Measurements from ENCODE around the gene ASB16.
"Not testable (repeated sequence)": the region's sequence is repeated elsewhere in the genome, so short reads cannot be mapped to it uniquely, and the experiment has no call there.

The ASB16 gene

DNA sequence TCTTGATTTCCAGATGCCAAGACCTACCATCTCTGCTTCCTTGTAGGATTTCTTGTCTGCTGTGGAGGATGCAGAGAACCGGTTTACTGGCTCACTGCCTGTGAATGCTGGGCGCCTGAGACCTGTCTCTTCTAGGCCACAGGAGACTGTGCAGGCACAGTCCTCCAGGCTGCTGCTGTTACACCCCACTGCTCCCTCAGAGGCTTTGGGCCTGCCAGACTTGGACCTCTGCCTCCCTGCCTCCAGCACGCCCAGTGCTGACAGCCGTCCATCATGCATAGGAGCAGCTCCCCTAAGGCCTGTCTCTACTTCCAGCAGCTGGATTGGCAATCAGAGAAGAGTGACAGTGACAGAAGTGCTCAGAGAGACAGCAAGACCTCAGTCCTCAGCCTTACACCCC, 22.7 kb upstream of the ASB16 start:
- DNase-seq, result no peak

DNA sequence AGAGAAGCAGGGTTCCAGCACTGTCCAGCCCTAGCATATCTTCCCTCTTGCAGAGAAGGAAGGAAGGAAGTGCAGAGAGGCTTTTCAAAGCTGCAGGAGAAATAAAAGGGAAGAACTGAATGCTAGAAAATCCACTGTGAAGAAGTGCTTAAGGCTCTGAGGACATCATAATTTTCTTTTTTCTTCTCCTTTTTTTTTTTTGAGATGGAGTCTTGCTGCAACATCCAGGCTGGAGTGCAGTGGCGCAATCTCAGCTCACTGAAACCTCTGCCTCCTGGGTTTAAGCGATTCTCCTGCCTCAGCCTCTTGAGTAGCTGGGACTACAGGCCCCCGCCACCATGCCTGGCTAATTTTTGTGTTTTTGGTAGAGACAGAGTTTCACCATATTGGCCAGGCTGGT, 21.4 kb upstream of the ASB16 start:
- DNase-seq, result not testable (repeated sequence)

DNA sequence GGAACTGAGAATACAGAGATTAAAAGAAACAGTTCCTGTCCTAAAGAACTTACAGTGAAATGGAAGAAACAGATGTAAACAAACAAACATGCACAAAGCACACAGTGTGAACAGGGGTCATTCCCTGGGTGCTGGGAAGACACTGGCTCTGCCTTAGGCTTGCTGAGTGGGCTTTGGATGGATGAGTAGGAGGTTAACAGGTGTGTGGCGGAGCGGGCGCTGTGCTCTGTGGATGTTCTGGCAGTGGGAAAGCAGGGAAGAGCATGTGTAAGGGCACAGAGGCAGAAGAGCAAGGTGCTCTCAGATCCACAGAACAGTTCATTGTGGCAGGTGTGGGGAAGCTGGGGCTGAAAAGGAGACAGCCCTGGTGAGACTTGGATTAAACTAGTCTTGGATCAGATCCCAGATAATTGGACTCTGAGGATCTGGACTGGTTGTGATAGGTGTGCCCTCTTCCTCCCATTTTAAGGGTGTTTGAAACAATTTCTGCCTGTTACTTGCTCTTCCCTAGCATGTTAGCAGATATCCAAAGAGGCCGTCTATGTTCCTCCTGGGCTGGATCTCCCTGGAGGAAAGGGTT, 20.7 kb upstream of the ASB16 start:
- DNase-seq, result no peak

DNA sequence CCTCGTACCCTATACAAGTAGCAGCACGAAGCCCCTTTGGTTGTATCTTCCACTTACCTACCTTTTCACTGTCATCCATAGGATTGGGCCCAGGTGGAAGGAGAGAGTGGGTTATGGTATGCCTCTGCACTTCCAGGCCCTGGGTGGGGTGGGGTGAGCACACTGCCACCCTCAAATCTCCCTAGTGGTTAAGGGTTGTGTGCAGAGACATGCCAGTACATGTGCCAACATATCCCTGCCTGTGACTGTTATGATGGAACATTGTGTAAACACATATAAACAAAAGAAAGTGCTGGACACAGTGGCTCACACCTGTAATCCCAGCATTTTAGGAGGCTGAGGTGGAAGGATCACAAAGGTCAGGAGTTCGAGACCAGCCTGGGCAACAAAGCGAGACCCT, 17.6 kb upstream of the ASB16 start:
- DNase-seq, result no peak

DNA sequence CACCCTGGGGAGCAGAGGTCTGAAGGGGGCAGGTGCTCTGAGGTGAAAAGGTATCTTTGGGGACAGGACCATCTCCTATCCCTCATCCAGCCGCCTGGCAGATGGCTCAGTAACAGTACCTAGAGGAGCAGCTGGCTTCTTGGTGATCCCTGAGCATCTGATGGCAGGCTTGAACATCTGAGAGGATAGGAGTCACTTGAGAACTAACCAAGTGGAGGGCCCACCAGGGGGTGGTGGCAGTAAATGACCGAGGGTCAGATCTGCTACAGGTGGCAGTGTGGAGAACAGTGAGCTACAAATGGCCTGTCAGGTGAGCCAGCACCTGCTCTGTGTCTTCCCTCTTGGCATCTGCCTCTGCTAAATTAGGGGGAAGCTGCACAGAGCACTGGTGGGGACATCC, 15.0 kb upstream of the ASB16 start:
- no peak for DNase-seq

DNA sequence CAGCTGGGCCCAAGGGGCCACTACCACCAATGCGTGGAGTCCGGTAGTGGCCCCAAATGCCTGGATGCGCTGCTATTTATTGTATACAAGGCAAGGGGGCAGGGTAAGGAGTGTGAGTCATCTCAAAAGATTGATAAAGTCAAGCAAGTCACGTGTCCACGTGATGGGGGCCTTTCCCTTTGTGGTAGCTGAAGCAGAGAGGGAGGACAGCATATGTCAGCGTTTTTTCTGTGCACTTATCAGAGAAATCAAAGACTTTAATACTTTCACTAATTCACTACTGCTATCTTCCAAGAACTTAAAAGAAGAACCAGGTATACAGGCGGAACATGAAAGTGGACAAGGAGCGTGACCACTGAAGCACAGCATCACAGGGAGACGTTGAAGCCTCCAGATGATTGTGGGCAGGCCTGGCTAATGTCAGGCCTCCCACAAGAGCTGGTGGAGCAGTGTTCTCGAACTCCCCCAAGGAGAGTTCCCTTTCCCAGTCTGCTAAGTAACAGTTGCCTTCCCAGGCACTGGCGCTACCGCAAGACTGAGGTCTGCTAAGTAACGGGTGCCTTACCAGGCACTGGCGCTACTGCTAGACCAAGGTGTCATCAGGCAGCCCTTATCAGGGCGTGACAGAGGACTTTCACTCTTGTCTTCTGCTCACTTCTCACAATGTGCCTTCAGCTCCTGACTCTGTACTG, 10.8 kb upstream of the ASB16 start:
- no peak for DNase-seq

DNA sequence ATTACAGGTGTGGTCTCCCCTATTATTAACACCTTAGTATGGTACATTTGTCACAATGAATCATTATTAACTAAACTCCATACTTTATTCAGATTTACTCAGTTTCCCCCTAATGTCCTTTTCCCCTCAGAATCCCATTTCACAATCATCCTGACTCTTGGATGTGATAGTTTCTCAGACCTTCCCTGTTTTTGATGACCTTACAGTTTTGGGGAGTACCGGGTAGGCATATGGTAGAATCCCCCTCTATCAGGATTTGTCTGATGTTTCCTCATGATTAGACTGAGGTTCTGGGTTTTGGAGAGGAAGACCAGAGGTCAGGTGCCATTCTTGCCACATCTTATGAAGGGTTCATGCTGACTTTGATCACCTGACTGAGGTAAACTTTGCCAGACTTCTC, 6.0 kb upstream of the ASB16 start:
- DNase-seq, result no peak

DNA sequence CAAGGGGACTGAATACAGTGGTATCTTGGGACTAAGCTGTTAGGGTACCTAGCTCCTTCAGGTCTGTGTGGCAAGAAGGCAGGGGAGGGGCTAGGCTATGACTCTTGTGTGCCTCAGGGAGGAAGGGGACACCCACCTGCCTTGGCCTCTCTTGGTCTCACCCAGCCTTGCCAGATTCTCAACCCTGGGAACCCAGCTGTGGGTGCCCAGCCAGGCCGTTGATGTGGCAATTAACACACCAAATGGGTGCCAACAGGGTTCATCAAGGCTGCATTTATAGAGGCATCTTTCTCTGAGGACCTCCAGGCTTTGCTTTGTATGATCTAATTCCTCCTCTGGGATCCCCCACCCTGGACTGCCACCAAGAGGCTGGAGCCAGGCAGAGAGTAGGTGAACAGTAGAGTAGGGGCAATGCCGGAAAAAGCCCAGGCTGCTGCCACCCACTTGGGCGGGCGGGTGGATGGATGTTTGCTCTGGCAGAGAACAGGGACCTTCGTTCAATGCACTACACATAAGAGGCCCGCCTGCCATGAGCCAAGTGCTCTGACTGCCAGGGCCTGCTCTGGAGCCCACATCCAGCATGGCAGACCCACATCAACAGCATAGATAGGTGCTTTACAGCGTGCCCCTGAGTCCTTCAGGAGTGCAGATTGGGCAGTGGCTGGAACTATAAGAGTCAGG, 3.2 kb upstream of the ASB16 start:
- DNase-seq, result no peak

DNA sequence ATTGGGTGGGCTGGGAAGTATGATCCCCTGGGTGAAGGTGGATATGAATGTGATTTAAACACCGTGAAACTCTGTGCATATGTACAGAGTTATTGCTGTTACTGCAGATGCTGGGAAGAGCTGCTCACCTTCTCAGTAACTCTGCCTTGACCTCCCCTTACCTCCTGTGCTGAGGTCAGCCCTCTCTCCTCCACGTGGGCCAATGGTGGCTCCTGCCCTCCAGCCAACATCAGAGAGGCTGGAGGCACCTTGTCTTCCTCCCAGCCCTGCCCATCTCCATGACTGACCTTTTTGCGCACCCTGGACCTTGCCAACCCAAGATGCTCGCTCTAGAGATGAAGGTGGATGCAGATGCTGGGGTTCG, 387 bp upstream of the ASB16 start:
- no peak for DNase-seq

DNA sequence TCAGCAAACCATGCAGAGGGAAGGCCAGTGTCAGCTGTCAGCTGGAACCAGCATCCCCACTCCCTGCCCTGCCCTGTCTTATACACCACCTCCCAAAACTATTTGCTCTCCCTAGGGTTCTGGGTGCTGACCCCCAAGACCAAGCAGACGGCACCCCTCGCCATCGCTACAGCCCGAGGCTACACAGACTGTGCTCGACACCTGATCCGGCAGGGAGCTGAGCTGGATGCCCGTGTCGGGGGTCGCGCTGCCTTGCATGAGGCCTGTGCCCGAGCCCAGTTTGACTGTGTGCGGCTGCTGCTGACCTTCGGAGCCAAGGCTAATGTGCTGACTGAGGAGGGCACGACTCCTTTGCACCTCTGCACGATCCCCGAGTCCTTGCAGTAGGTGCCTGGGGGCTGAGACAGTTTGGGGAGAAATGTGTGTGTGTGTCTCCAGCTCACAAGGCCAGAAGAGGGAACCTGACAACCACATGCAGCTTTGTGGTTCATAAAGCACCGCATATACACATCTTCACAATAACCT, 1.5 kb downstream of the ASB16 start:
- no peak for DNase-seq

DNA sequence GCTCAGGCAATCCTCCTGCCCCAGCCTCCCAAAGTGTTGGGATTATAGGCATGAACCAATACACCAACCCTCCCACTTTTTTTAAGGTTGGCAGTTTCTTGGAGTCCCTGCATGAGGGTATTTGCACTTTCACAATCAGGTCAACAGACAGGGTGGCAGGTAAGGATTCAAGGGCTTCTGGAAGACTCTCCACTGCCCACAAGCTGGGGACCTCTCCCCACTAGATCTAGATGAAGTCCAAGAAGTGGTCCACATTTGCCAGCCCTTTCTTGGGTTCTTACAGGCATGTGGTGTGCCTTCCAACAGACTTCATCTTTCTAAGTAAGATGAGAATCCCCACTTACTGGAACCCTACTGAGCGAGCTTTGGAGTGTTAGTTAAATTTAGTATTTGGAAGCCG, 3.9 kb downstream of the ASB16 start:
- no peak for DNase-seq

DNA sequence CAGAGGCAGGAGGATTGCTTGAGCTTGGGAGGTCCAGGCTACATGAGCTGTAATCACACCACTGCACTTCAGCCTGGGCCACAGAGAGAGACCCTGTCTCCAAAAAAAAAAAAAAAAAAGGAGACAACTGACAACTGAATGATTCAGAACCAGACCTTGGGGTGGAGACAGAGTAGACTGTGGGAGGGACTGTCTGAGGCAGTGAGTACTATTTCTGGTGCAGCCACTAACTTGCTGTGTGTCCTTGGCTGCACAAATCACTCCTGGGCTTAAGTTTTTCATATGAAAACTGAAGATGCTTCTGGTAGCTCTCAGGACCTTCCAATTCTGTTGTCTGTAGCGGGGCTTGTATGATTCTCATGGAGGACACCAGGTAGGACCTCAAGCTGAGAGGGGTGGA, 5.8 kb downstream of the ASB16 start:
- no peak for DNase-seq

DNA sequence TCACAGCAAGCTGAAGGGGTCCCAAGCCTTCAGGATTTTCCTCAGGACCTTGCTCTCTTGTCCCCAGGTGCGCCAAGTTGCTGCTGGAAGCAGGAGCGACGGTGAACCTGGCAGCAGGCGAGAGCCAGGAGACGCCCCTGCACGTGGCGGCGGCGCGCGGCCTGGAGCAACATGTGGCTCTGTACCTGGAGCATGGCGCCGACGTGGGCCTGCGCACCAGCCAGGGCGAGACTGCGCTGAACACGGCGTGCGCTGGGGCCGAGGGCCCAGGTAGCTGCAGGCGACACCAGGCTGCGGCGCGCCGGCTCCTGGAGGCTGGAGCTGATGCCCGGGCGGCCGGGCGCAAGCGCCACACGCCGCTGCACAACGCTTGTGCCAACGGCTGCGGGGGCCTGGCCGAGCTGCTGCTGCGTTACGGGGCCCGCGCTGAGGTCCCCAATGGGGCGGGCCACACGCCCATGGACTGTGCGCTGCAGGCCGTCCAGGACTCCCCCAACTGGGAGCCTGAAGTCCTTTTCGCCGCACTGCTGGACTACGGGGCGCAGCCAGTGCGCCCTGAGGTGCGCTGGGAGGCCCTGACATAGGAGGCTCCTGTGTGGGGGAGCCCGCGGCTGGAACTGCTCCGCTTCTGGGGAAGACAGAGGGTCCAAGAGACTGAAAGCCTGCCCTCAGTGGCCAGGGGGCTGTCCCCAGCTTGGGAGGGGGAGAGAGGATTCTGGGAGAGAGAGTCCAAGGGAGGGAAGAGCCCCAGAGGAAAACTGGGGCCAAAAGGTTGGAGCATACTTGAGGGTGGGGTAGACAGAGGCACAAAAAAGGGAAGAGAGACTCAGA, 6.4 kb downstream of the ASB16 start:
- DNase-seq, result no peak

DNA sequence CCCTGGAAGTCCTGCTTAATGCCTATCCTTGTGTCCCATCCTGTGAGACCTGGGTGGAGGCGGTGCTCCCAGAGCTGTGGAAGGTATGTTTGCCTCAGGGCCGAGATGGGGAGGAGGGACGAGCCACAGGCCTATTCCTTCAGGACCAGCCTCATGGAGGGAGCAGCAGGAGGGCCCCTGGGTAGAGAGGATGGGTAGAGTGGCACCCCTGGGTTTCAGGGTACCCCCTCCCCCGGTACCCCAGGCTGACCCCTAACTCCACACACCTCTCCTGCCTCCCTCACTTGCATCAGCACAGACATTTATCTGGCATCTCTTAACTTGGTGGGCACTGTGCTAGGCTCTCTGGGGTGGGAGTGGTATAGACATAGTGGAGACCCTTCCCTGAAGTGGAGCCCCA, 7.1 kb downstream of the ASB16 start:
- no peak for DNase-seq

DNA sequence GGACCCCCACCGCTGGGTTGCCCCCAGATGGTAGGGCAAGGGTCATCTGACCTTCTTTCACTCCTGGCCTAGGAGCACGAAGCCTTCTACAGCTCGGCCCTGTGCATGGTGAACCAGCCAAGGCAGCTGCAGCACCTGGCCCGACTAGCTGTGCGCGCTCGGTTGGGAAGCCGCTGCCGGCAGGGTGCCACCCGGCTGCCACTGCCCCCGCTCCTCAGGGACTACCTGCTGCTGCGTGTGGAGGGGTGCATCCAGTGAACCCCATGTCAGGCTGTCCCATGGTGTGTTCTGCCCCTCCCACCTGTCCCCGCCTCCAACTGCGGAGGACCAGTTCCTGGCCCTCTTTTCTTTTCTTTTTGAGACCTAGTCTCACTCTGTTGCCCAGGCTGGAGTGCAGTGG, 7.6 kb downstream of the ASB16 start:
- no peak for DNase-seq

DNA sequence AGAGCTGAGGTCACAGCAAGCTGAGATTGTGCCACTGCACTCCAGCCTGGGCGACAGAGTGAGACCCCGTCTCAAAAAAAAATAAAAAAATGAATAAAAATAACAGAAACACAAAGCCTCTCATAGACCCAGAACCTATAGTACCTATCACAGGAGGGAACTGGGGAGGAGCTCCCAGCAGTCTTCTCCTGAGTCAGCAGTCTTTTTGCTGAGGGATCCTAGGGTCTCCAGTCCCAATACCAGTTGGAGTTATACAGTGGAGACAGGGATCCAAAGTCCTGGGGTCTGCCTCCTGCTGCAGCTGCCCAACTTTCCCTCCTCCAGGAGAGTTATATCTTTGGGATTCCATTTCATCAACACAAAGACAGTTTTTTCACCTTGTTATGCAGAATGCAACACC, 12.5 kb downstream of the ASB16 start:
- DNase-seq, result no peak

DNA sequence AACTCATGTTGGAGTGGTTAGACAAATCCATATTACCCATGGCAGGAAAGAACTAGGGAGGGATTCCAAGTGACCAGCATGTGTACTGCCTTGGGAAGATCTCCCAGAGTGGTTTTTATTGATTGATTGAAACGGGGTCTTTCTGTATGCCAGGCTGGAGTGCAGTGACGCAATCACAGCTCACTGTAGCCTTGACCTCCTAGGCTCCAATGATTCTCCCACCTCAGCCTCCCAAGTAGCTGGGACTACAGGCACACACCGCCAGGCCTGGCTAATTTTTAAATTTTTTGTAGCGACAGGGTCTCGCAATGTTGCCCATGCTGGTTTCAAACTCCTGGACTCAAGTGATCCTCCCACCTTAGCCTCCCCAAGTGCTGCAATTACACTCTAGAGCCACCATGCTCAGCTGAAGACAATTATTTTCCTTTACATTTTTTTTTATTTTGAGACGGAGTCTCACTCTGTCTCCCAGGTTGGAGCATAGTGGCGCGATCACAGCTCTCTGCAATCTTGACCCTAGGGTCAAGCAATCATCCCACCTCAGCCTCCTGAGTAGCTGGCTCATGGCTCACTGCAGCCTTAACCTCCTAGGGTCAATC, 13.8 kb downstream of the ASB16 start:
- DNase-seq, result no peak

DNA sequence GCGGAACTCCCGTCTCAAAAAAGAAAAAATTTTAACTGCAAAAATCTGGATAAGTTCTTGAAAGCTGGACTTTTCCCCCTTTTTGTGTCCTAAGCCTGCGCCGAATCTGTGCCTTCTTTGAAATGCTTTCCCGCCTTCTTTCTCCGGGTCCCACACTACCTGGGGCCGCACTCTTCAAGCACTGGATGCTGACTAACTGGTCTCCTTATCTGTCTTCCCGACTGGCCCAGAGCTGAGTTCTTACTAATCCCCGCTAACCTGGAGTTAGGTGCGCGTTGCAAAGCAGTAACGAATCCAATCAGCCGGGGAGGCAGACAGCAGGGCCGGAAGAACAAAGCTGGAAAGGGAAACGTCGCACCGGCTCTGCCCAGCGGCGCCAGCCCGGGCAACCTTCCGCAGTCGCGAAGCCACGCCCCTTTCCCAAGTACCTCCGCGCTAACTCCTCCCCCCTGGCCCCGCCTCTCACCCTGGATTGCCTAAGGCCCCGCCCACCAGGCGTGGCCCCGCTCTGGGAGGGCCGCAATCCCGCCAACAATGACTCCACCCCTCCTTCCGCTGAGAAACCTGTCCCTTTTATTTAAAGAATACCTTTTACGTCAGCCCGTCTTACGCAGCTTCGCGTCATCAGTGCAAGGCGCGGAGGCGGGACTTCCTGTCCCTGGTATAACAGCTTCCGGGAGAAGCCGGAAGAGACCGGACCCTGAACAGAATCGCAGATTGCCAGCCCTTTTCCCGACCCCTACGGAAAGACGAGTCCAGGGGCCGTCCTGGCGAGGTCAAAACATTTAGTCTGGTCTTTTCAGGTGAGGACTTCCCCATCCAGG, 16.0 kb downstream of the ASB16 start, which contains the start of gene TMUB2:
TMUB2 (plus strand) TSS at position 666 of the 824 bp plus-strand sequence. CDS start 737 bp downstream, outside the sequence.
- DNase-seq, result peak; percentile 98 to 100

DNA sequence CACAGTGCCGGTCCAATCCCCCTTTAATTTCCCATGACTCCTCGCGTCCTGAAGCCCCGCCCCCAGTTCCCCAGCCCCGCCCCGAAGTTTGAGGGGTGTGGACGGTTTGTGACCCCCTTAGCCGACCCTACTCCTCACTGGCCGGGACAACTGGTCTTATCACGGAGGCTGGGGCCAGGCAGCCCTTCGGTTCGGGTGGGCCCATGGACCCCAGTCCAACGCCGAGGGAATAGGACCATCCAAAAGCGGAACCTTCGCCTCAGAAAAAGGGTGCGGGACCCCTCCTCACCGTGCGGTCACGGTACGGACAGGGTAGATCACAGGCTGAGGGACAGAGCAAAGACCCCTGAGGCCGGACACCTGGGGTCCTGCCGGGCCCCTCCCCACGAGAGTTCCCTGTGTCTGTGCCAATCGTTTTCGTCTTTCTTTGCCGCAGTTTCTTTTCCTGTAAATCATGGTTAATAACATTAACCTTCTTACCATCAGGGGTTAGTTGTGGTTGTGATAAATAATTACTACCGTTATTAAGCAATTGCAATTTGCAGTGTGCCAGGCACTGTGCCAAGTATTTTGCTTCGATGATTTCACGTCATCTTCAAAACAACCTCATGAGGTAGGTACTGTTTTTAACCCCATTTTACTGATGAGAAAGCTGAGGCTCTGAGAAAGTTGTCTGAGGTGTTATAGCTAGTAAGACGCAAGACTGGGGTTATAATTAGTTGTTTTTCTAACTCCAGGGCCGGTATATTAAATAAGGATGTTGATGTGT, 16.8 kb downstream of the ASB16 start:
- peak in 1 of 2 donors; percentile 86 for DNase-seq

DNA sequence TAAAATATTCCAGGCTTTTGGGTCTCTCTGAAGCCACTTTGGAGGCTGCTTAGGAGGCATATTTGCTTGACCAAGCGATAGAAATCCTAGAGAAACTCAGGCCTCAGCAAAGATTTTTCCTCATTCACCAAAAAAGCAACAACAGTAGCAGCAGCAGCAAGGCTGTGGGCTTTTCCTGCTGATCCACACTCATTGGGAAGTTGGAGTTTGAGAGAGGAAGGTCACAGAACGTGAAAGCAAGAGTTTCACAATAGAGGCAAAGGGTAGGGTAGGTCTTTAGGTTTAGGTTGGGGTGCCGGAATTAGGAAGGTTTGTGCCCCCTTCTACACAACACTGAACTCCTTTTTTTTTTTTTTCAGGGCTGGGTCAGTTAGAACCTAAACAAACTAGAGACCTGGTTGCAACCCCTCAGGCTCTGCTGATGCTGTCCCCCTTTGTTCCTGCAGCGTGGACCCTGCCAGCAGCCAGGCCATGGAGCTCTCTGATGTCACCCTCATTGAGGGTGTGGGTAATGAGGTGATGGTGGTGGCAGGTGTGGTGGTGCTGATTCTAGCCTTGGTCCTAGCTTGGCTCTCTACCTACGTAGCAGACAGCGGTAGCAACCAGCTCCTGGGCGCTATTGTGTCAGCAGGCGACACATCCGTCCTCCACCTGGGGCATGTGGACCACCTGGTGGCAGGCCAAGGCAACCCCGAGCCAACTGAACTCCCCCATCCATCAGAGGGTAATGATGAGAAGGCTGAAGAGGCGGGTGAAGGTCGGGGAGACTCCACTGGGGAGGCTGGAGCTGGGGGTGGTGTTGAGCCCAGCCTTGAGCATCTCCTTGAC, 18.3 kb downstream of the ASB16 start:
- DNase-seq, result no peak
